ENCODE measurements around the gene ZNF423.

DNA sequence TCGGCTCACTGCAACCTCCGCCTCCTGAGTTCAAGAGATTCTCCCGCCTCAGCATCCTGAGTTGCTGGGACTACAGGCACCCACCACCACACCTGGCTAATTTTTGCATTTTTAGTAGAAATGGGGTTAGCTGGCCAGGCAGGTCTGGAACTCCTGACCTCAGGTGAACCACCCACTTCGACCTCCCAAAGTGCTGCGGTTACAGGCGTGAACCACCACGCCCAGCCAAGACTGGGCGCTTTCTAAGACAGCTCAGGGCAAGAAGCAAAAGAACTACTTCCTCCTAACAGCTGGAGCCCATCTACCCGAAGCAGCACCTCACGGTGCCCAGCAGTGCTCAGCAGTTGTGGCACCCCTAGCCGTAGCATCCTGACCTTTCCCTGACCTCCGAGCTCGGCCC lies 109.4 kb downstream of the ZNF423 start:
- TF ChIP-seq, protein P1, sequence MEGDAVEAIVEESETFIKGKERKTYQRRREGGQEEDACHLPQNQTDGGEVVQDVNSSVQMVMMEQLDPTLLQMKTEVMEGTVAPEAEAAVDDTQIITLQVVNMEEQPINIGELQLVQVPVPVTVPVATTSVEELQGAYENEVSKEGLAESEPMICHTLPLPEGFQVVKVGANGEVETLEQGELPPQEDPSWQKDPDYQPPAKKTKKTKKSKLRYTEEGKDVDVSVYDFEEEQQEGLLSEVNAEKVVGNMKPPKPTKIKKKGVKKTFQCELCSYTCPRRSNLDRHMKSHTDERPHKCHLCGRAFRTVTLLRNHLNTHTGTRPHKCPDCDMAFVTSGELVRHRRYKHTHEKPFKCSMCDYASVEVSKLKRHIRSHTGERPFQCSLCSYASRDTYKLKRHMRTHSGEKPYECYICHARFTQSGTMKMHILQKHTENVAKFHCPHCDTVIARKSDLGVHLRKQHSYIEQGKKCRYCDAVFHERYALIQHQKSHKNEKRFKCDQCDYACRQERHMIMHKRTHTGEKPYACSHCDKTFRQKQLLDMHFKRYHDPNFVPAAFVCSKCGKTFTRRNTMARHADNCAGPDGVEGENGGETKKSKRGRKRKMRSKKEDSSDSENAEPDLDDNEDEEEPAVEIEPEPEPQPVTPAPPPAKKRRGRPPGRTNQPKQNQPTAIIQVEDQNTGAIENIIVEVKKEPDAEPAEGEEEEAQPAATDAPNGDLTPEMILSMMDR (IDR thresholded peaks at IDR 0.05; ENCODE audit: borderline replicate concordance, extremely low read depth, low read length, poor library complexity, severe bottlenecking): no peak
- TF ChIP-seq EZH2 (IDR thresholded peaks at IDR 0.05; ENCODE audit: borderline replicate concordance, low read depth, low read length, severe bottlenecking): no peak
